ENCODE data around the gene MLF2.
A peak's percentile ranks its signal among the peaks of the same experiment; 100 is the strongest.

Gene MLF2

GRCh38 chr12:6730169-6730568 lies 22.8 kb downstream of the MLF2 start:
- TF ChIP-seq, protein P1, sequence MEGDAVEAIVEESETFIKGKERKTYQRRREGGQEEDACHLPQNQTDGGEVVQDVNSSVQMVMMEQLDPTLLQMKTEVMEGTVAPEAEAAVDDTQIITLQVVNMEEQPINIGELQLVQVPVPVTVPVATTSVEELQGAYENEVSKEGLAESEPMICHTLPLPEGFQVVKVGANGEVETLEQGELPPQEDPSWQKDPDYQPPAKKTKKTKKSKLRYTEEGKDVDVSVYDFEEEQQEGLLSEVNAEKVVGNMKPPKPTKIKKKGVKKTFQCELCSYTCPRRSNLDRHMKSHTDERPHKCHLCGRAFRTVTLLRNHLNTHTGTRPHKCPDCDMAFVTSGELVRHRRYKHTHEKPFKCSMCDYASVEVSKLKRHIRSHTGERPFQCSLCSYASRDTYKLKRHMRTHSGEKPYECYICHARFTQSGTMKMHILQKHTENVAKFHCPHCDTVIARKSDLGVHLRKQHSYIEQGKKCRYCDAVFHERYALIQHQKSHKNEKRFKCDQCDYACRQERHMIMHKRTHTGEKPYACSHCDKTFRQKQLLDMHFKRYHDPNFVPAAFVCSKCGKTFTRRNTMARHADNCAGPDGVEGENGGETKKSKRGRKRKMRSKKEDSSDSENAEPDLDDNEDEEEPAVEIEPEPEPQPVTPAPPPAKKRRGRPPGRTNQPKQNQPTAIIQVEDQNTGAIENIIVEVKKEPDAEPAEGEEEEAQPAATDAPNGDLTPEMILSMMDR (IDR thresholded peaks at IDR 0.05): no peak
- no peak overlapping the region for H3K27ac ChIP-seq
- no peak overlapping the region for H3K4me3 ChIP-seq
- DNase-seq (ENCODE audit: low spot score): no peak

DNA sequence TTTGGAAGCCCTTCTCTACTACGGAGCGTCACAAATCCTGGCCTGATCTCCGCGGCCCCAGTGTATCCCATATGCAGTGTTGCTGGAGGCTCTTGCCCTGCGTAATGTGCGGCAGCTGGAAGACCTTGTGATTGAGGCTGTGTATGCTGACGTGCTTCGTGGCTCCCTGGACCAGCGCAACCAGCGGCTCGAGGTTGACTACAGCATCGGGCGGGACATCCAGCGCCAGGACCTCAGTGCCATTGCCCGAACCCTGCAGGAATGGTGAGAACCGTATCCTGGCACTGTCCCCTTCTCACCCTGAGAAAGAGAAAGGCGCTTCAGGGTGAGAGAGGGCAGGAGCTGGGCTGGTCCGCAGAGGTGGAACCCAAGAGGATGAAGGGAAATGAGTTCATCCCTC lies 23.8 kb downstream of the MLF2 start:
- Histone ChIP-seq H3K27ac (no peak overlapping the region), H3K4me3 (no peak overlapping the region)
- TF ChIP-seq, protein P1 (IDR thresholded peaks at IDR 0.05): no peak
- DNase-seq (ENCODE audit: low spot score): no peak

DNA sequence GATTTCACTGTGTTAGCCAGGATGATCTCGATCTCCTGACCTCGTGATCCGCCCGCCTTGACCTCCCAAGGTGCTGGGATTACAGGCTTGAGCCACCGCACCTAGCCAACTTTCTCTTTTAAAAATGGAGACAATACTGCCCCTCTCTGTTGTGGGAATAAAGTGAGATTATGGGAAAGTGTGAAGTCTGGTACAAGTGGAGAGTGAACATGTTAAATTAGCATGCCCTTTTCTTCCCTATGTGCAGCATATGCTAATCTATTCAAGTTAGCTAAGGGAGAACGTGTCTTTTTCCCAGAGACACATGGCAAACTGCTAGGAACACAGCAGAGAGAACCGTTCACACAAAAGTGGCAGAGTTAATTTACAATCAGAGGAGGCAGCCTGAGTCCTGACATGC lies 27.6 kb downstream of the MLF2 start:
- TF ChIP-seq, protein P1 (IDR thresholded peaks at IDR 0.05): no peak
- Histone ChIP-seq H3K4me3 (no peak overlapping the region), H3K27ac (no peak overlapping the region)
- no peak for DNase-seq (ENCODE audit: low spot score)

- DNase-seq (ENCODE audit: low spot score): no peak
- peak overlapping the region; percentile 84 for H3K4me3 ChIP-seq
- peak overlapping the region; percentile 46 to 90 for H3K27ac ChIP-seq
- TF ChIP-seq, protein P1 (IDR thresholded peaks at IDR 0.05): no peak
Measured at GRCh38 chr12:6724409-6724797, 28.5 kb downstream of the MLF2 start.

- H3K27ac ChIP-seq: peak within 1 kb of the TSS; percentile 46 to 90
- DNase-seq (ENCODE audit: low spot score): peak; percentile 99
- TF ChIP-seq, protein P1 (IDR thresholded peaks at IDR 0.05): no peak
- peak within 1 kb of the TSS; percentile 84 for H3K4me3 ChIP-seq
Measured at GRCh38 chr12:6723607-6724408, 29.1 kb downstream of the MLF2 start, which contains the start of gene COPS7A. Gene COPS7A (plus strand): TSS chr12:6724046. CDS start chr12:6724657, 611 bp downstream.

DNA sequence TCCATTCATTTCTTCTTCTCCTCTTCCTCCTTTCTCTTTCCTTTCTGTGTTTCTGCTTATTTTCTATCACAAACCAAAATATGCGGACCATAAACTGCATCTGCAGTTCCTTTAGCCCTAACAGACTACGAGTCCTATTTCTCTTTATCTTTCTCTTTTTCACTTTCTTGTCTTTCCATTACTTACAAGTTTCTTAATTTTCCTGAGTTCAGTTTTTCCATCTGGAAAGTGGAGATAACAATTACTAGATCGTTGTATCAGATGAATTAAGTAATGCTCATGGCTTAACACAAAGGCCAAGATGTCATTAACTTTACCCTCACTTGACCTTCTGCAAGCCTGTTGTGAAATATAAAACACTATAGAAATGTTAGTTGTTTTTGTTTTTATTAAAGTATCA lies 30.1 kb downstream of the MLF2 start:
- H3K4me3 ChIP-seq: no peak overlapping the region
- no peak for DNase-seq (ENCODE audit: low spot score)
- H3K27ac ChIP-seq: no peak overlapping the region

More for the DNA sequence above, 30.1 kb downstream of the MLF2 start:
- TF ChIP-seq, protein P1 (IDR thresholded peaks at IDR 0.05): no peak
